Keratinocyte (primary cell): ENCODE data around the gene ZNF598. TPM values are rescaled to one million over a fixed set of nuclear protein-coding genes. Genes with fewer than 3 reads are reported as not detected.

Experiments
- DNase-seq: peaks from one replicate; pipeline ENCODE4 v3.0.0-alpha.2; 2011; ENCODE audit warnings: low read depth, missing footprints, low spot score
- FAIRE-seq: peaks from 2 replicates; lab custom pipeline; 2011; peaks lifted over from hg19 to GRCh38; lab: Jason Lieb, UNC
- H2AFZ ChIP-seq: 2 replicates; pipeline ENCODE4 v1.6.0; 2012; ENCODE audit warnings: low read length, control low read depth, inconsistent platforms; ENCODE audit not compliant: control insufficient read depth
- H3K27ac ChIP-seq: 2 replicates; pipeline ENCODE4 v1.5.1; 2011; ENCODE audit warnings: low read length; ENCODE audit not compliant: control insufficient read depth, insufficient read depth
- H3K27me3 ChIP-seq: 3 replicates; pipeline ENCODE4 v1.6.0; 2011; ENCODE audit warnings: low read length; ENCODE audit not compliant: control insufficient read depth, insufficient read depth; ENCODE audit errors: extremely low read depth
- H3K36me3 ChIP-seq, 2 experiments: 2 replicates in 1 of 2; 3 replicates in 1 of 2; pipeline ENCODE4 v1.5.1; 2011; ENCODE audit warnings: low read length in 2 of 2, mild to moderate bottlenecking in 1 of 2; ENCODE audit not compliant: control insufficient read depth in 2 of 2, insufficient read depth in 2 of 2; ENCODE audit errors: extremely low read depth in 1 of 2
- H3K4me1 ChIP-seq: 3 replicates; pipeline ENCODE4 v1.5.1; 2011; ENCODE audit warnings: low read length; ENCODE audit not compliant: control insufficient read depth, insufficient read depth; ENCODE audit errors: extremely low read depth
- H3K4me2 ChIP-seq: 3 replicates; pipeline ENCODE4 v1.6.0; 2011; ENCODE audit warnings: low read depth, low read length; ENCODE audit not compliant: control insufficient read depth, insufficient read depth; ENCODE audit errors: extremely low read depth
- H3K4me3 ChIP-seq, 3 experiments: fragments of 200-600 bp in 1 of 3; sonication (generic) in 1 of 3; 2 replicates in 2 of 3; 3 replicates in 1 of 3; pipeline ENCODE4 v1.5.1; 2011 to 2016; ENCODE audit warnings: low read length in 3 of 3, mild to moderate bottlenecking in 3 of 3, control low read depth in 2 of 3, inconsistent platforms in 1 of 3, low read depth in 1 of 3, mixed read lengths in 1 of 3, mixed run types in 1 of 3, moderate library complexity in 1 of 3; ENCODE audit not compliant: control insufficient read depth in 2 of 3, insufficient read depth in 2 of 3; ENCODE audit errors: extremely low read depth in 1 of 3
- H3K79me2 ChIP-seq: 2 replicates; pipeline ENCODE4 v1.6.0; 2012; ENCODE audit warnings: low read length; ENCODE audit not compliant: control insufficient read depth, insufficient read depth
- H3K9ac ChIP-seq: 3 replicates; pipeline ENCODE4 v1.6.0; 2011; ENCODE audit warnings: low read length; ENCODE audit not compliant: control insufficient read depth, insufficient read depth; ENCODE audit errors: extremely low read depth
- H3K9me1 ChIP-seq: 3 replicates; pipeline ENCODE4 v1.6.0; 2011; ENCODE audit warnings: low read length; ENCODE audit not compliant: control insufficient read depth, insufficient read depth; ENCODE audit errors: extremely low read depth
- H3K9me3 ChIP-seq: 2 replicates; pipeline ENCODE4 v1.5.1; 2012; ENCODE audit warnings: low read depth, low read length; ENCODE audit not compliant: control insufficient read depth
- H4K20me1 ChIP-seq: 3 replicates; pipeline ENCODE4 v1.6.0; 2011; ENCODE audit warnings: low read length; ENCODE audit not compliant: control insufficient read depth, insufficient read depth; ENCODE audit errors: extremely low read depth
- EZH2 ChIP-seq: IDR thresholded peaks from one replicate; pipeline ENCODE4 v1.6.1; 2012; ENCODE audit warnings: inconsistent platforms, mild to moderate bottlenecking, low read length, moderate library complexity
- dilution Hi-C: fragments of 300-500 bp; cut with MboI; formaldehyde crosslinking; loops from one replicate; pipeline ENCODE4 v1.7.0; 2020; ENCODE audit warnings: low sequenced_read_pairs; ENCODE audit not compliant: extremely low pct_ligation_motif_present
- polyA plus RNA-seq, 5 experiments: library from polyadenylated mRNA; depleted of rRNA in 3 of 5; stranded (reverse) in 3 of 5; stranded (forward) in 1 of 5; unstranded in 1 of 5; fragments of >200 nt; gene quantifications; 1 replicate in 1 of 5; 2 replicates in 3 of 5; 3 replicates in 1 of 5; pipeline versions ENCODE4 v1.2.1 to v1.2.3, GENCODE V29; 2011 to 2012; ENCODE audit warnings: missing spikeins in 2 of 5, low read depth in 1 of 5, low replicate concordance in 1 of 5
- TF ChIP-seq, protein P1 (sequence below), 3 experiments: IDR thresholded peaks in 1 of 3; conservative IDR thresholded peaks in 1 of 3; optimal IDR thresholded peaks in 1 of 3; 2 replicates in 2 of 3; 3 replicates in 1 of 3; pipeline versions ENCODE3 to v1.5.1; 2011; ENCODE audit warnings: low read length in 3 of 3, mild to moderate bottlenecking in 3 of 3, moderate library complexity in 2 of 3, control low read depth in 1 of 3, inconsistent platforms in 1 of 3; ENCODE audit not compliant: insufficient read depth in 2 of 3; ENCODE audit errors: extremely low read depth in 1 of 3

ZNF598 gene
- polyA plus RNA-seq, 1 donor (not counting 4 experiments of a cell fraction or from before 2014, with no cell fraction given) = 18.0 TPM

- no peak for DNase-seq
- Histone ChIP-seq H3K27ac (peak overlapping the region; percentile 26), H2AFZ (no peak overlapping the region), H3K9me3 (no peaks in the 10 kb centered on the region), H3K9ac (peak overlapping the region; percentile 57), H3K36me3 (peaks cover 14 to 23% of the 10 kb centered on the region in 2 experiments), H3K79me2 (peaks cover 12% of the 10 kb centered on the region), H4K20me1 (no peaks in the 10 kb centered on the region), H3K4me1 (peaks cover 25% of the 10 kb centered on the region), H3K4me3 (peak overlapping the region; percentile 40 to 52 (median 43)), H3K4me2 (peak overlapping the region; percentile 66), H3K27me3 (peaks cover 32% of the 10 kb centered on the region), H3K9me1 (no peaks in the 10 kb centered on the region)
- TF ChIP-seq, protein P1, sequence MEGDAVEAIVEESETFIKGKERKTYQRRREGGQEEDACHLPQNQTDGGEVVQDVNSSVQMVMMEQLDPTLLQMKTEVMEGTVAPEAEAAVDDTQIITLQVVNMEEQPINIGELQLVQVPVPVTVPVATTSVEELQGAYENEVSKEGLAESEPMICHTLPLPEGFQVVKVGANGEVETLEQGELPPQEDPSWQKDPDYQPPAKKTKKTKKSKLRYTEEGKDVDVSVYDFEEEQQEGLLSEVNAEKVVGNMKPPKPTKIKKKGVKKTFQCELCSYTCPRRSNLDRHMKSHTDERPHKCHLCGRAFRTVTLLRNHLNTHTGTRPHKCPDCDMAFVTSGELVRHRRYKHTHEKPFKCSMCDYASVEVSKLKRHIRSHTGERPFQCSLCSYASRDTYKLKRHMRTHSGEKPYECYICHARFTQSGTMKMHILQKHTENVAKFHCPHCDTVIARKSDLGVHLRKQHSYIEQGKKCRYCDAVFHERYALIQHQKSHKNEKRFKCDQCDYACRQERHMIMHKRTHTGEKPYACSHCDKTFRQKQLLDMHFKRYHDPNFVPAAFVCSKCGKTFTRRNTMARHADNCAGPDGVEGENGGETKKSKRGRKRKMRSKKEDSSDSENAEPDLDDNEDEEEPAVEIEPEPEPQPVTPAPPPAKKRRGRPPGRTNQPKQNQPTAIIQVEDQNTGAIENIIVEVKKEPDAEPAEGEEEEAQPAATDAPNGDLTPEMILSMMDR (optimal IDR thresholded peaks at IDR 0.05 in 1 of 3, IDR thresholded peaks at IDR 0.05 in 1 of 3, conservative IDR thresholded peaks at IDR 0.05 in 1 of 3; ENCODE audit: extremely low read depth in 1 of 3, insufficient read depth in 2 of 3, low read length in 3 of 3) = no peak
- no peak for TF ChIP-seq EZH2
- FAIRE-seq = no peak
- dilution Hi-C loops = no loop called here
These were observed 31.0 kb downstream of the ZNF598 start for GRCh38 chr16:1978476-1979120.

- H3K9ac ChIP-seq = no peak overlapping the region
- no peak overlapping the region for H3K4me2 ChIP-seq
- H3K27me3 ChIP-seq = peaks cover 25% of the 10 kb centered on the region
- dilution Hi-C loops = no loop called here
- no peak for TF ChIP-seq EZH2
- TF ChIP-seq, protein P1 (optimal IDR thresholded peaks at IDR 0.05 in 1 of 3, IDR thresholded peaks at IDR 0.05 in 1 of 3, conservative IDR thresholded peaks at IDR 0.05 in 1 of 3; ENCODE audit: extremely low read depth in 1 of 3, insufficient read depth in 2 of 3, low read length in 3 of 3) = no peak
- DNase-seq = no peak
- no peaks in the 10 kb centered on the region for H4K20me1 ChIP-seq
- H3K79me2 ChIP-seq = peaks cover 19% of the 10 kb centered on the region
- no peak for FAIRE-seq
- H3K9me3 ChIP-seq = no peaks in the 10 kb centered on the region
- peaks cover 32% of the 10 kb centered on the region for H3K4me1 ChIP-seq
- H2AFZ ChIP-seq = no peak overlapping the region
- H3K4me3 ChIP-seq = no peak overlapping the region
- peaks cover 14 to 23% of the 10 kb centered on the region in 2 experiments for H3K36me3 ChIP-seq
- no peaks in the 10 kb centered on the region for H3K9me1 ChIP-seq
- H3K27ac ChIP-seq = no peak overlapping the region
These were observed 31.7 kb downstream of the ZNF598 start for GRCh38 chr16:1977875-1978268.
